GM18868 (cell line): Measurements from ENCODE around the gene ARHGAP24.
"Not testable (repeated sequence)": the region's sequence is repeated elsewhere in the genome, so short reads cannot be mapped to it uniquely, and the experiment has no call there.

Source experiments
- ATAC-seq: cut with Tn5 transposase; IDR thresholded peaks from one replicate; pipeline ENCODE4 v1.9.1; 2021; ENCODE audit warnings: mild to moderate bottlenecking, moderate library complexity; ENCODE audit not compliant: unreplicated experiment

Gene ARHGAP24

GRCh38 chr4:85642356-85643100, 167.6 kb downstream of the ARHGAP24 start:
- ATAC-seq, result peak; percentile 88

DNA sequence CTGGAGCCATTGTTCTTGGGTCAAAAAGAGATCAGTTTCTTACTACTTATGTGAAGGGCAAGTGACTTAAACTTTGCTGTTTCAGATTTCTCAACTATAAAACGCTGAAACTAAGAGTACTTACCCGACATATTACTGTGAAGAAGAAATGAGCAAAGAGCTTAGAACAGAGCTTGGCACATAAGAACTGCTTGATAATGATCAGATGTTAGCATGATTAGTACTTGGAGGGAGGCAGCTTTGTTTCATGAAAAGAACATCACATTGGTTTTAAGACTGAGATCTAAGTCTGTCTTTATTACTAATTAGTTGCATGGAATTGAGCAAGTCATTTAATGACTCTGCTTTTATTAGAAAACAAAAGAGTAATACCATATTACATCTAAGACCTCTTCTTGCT, 169.1 kb downstream of the ARHGAP24 start:
- no peak for ATAC-seq

DNA sequence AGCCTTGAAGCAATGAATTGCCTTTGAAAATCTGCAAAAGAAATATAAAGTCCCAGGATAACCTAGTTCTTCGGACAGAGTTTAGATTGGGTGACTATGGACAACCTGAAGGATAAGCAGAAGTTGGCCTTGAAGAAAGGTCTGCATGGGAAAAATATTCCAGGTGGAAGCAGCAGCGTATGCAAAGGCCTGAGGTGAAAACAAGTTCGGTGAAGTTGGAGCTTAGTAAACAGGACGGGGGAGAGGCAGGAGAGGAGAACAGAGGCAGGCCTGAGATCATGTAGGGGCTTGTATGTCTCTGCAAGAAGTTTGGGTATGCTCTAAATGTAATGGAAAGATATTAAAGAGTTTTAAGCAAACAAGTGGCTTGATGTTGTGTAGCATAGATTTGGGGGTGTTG, 176.0 kb downstream of the ARHGAP24 start:
- ATAC-seq, result no peak

GRCh38 chr4:85656759-85657505, 182.0 kb downstream of the ARHGAP24 start:
- ATAC-seq, result no peak

DNA sequence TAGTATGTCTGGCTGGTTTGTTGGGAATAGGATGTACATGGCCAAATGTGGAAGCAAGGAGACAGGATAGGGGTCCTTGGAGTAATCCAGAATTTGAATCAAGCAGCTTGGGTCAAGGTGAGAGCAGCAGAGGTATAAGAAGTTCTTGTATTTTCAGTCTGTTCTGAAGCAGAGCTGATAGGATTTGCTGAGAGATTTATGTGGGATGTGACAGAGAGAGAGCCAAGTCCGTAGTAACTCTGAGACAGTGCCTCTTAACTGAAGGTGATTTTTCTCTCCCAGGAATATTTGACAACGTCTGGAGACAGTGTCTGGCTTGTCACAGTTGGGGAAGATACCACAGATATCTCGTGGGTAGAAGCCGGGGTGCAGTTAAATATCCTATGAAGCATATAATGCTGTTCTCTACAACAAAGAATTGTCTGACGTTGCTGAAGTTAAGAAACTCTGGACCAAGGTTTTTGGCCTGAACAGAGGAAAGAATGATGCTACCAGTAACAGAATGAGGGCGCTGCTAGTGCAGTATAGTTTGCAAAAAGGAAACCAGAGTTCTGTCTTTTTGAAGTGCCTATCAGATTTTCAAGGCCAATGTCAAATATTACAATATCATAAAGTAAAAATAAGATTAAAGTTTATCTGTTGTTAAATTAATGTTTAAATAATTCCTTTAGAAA, 184.0 kb downstream of the ARHGAP24 start:
- peak; percentile 26 for ATAC-seq

- ATAC-seq, result peak; percentile 49
Observed at GRCh38 chr4:85659610-85660218, 184.8 kb downstream of the ARHGAP24 start.

DNA sequence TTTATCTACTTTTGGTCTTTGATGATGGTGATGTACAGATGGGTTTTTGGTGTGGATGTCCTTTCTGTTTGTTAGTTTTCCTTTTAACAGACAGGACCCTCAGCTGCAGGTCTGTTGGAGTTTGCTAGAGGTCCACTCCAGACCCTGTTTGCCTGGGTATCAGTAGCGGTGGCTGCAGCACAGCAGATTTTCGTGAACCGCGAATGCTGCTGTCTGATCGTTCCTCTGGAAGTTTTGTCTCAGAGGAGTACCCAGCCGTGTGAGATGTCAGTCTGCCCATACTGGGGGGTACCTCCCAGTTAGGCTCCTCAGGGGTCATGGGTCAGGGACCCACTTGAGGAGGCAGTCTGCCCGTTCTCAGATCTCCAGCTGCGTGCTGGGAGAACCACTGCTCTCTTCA, 191.7 kb downstream of the ARHGAP24 start:
- not testable (repeated sequence) for ATAC-seq

GRCh38 chr4:85669204-85669603, 194.3 kb downstream of the ARHGAP24 start:
- no peak for ATAC-seq

DNA sequence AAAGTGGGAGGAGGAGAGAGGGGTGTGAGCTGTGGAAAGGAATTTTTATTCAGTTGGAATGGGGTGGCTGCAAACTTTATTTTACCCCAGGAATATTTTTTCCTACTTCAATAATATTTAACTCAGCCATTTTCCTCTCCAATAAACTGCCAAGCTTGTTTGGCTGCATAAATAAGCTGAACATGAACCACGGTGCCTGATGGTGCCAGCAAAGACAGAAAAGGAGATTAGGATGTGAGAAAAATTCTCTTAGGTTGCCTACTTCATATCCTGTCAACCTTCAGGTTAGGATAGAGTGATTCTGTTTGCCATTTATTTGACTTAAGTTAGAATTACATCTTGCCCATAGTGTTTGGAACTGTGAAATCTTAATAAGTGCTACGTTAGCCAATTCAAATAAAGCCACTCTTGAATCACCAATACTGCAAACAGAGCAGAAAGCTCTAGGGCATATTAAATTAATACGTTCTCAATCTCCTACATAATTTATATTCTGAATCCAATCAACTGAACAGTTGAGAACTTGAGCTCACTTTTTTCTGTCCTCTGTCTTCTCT, 195.1 kb downstream of the ARHGAP24 start:
- no peak for ATAC-seq

GRCh38 chr4:85671120-85671519, 196.2 kb downstream of the ARHGAP24 start:
- ATAC-seq, result no peak

- no peak for ATAC-seq
Observed at GRCh38 chr4:85672116-85672515, 197.2 kb downstream of the ARHGAP24 start.

- ATAC-seq, result peak; percentile 15
Observed at GRCh38 chr4:85672959-85673358, 198.0 kb downstream of the ARHGAP24 start.

- ATAC-seq, result peak; percentile 70
Observed at GRCh38 chr4:85673540-85673939, 198.6 kb downstream of the ARHGAP24 start.

DNA sequence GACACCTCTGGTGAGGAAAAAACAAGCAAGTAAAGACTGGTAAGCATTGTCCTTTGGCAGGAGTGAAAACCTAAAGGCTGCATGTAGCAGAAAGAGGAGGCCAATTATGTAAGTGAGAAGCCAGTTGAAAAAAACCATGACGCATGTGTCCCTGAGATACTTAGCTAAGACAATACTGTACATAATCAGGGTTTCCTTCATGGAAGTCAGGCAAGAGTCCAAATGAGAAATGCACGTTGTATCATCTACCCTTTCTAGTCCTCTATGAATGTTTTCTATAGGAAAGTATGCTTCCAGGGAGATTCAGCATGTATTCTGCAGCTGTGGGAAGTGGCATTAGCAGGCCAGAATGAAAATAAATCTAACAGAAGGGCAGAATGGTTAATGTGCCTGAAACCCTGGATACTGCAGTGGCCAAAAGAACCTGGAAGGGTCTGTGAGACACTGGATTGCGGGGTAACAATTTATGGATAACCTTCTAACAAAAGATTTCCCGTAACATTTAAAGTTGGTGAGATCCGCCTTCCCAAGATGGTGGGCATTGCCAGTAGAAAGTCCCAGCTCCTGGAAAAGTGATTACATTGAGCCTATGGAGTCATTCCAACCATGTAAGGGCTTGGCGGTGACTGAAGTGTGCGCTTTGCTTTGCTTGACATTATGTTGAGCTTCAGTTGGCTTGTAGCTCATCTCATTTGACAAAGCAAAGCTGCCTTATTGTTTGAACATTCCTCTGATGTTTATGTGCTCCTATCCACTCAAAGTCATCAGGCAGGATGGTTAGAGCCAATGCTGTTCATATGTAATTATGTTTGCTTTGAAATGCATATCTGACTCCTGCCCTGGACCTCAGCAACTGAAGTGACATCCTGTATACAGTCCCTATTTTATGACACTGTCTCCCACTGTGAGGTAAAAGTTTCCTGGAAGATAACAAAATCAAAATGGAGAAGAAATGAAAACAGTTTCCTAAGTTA, 200.4 kb downstream of the ARHGAP24 start:
- ATAC-seq, result no peak

GRCh38 chr4:85676050-85676425, 201.1 kb downstream of the ARHGAP24 start:
- no peak for ATAC-seq

DNA sequence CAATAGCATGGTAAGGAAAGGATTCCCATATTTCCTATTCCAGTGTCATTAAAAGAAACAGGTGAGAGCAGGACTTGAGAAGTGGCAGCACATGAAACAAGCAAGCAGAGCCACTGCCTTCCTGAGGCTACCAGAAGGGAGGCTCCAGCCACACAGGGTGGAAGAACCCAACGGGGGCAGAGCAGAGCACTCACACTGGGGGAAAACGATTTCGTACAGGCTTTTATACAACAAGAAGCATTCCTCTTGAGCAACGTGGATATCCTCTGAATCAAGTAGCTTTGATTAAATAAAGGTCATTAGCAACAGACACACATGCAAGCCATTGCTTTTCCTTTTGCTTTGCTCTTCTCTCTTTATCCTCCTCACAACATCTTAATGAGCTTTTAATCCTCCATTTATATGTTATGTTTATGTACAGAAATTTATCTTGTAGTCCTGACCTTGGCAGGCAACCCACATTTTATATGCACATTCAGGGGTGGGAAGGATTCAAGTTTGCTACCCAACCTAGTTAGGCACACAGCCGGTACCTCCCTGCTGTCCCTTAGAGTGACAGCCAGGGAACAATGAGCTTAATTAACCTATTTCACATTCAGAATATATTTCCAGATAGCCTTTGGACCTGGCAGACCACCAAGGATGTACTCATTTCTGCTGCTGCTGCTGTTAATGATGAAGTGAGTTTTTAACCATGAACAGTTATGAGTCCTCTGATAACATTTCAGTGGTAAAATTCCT, 202.1 kb downstream of the ARHGAP24 start:
- ATAC-seq, result no peak

- ATAC-seq, result peak; percentile 76
Observed at GRCh38 chr4:85681221-85681657, 206.3 kb downstream of the ARHGAP24 start.

- ATAC-seq, result no peak
Observed at GRCh38 chr4:85681921-85682320, 207.0 kb downstream of the ARHGAP24 start.

GRCh38 chr4:85682391-85682790, 207.4 kb downstream of the ARHGAP24 start:
- ATAC-seq, result no peak
